Renal pelvis (tissue), 3 donors: ENCODE results near the gene SP6. TPM values are rescaled to one million over a fixed set of nuclear protein-coding genes. Genes with fewer than 3 reads are reported as not detected.

Experiments used
- polyA plus RNA-seq, 3 donors: library from polyadenylated mRNA; unstranded; fragments of 120-200 nt; gene quantifications; one replicate each; pipeline ENCODE4 v1.2.1, GENCODE V29; 2013; ENCODE audit not compliant: insufficient read length in 3 of 3

The SP6 gene
- polyA plus RNA-seq, 3 donors = 3.1 to 3.8 (median 3.5) TPM

Other genes starting within 250 kb of the SP6 start
- 100 to 1,000 TPM; 229 to 259 (median 254) TPM for gene KPNB1, start 201.2 kb downstream of the SP6 start, polyA plus RNA-seq
- gene TBKBP1, start 157.0 kb downstream of the SP6 start, polyA plus RNA-seq = 10 to 100 TPM; 29.5 to 37.1 (median 31.8) TPM
- under 1 TPM; 0.09 to 0.18 (median 0.10) TPM for gene TBX21, start 117.9 kb downstream of the SP6 start, polyA plus RNA-seq
- gene OSBPL7, start 29.4 kb downstream of the SP6 start, polyA plus RNA-seq = 10 to 100 TPM; 14.5 to 18.5 (median 17.9) TPM
- gene MRPL10, start 19.6 kb downstream of the SP6 start, polyA plus RNA-seq = 10 to 100 TPM; 55.4 to 61.7 (median 58.5) TPM
- gene LRRC46, start 19.5 kb downstream of the SP6 start, polyA plus RNA-seq = 1 to 10 TPM; 2.3 to 4.1 (median 3.6) TPM
- gene SCRN2, start 9.9 kb downstream of the SP6 start, polyA plus RNA-seq = 10 to 100 TPM; 56.2 to 92.0 (median 76.7) TPM
- 10 to 100 TPM; 23.0 to 27.2 (median 23.4) TPM for gene SP2, start 45.1 kb upstream of the SP6 start, polyA plus RNA-seq
- 10 to 100 TPM; 18.1 to 27.0 (median 25.4) TPM for gene PNPO, start 90.4 kb upstream of the SP6 start, polyA plus RNA-seq
- 10 to 100 TPM; 20.4 to 22.7 (median 21.6) TPM for gene PRR15L, start 106.7 kb upstream of the SP6 start, polyA plus RNA-seq
- gene CDK5RAP3, start 120.0 kb upstream of the SP6 start, polyA plus RNA-seq = 100 to 1,000 TPM; 152 to 194 (median 178) TPM
- gene COPZ2, start 186.6 kb upstream of the SP6 start, polyA plus RNA-seq = 10 to 100 TPM; 17.3 to 19.3 (median 18.0) TPM
- 100 to 1,000 TPM; 224 to 246 (median 240) TPM for gene NFE2L1, start 197.2 kb upstream of the SP6 start, polyA plus RNA-seq